IMR-90 (cell line): ENCODE measurements around the gene TPM2. TPM values are rescaled to one million over a fixed set of nuclear protein-coding genes. Genes with fewer than 3 reads are reported as not detected.

Experiments
- ATAC-seq: fragments of 200-7000 bp; cut with Tn5 transposase; 2 replicates; pipeline ENCODE4 v1.9.1; 2020; ENCODE audit warnings: low read depth, mild to moderate bottlenecking, moderate library complexity
- BruUV-seq: library from RNA; stranded (reverse); fragments of 400-500 nt; replicated peaks from 2 replicates; lab custom pipeline; 2021; lab: Mats Ljungman, UMichigan
- CTCF ChIA-PET: fragments of 300-600 bp; formaldehyde crosslinking; extraction: SDS; loops from one replicate; lab custom pipeline; 2021; ENCODE audit warnings: antibody characterized with exemption; lab: Yijun Ruan, JAX
- POLR2A ChIA-PET: fragments of 300-600 bp; sonication (Branson Sonifier 250); formaldehyde crosslinking; loops from one replicate; lab custom pipeline; 2022; ENCODE audit warnings: antibody characterized with exemption; ENCODE audit not compliant: unreplicated experiment; lab: Charles Lee
- DNase-seq: peaks from one replicate; pipeline ENCODE4 v3.0.0; 2013
- H2AFZ ChIP-seq: replicated peaks from 2 replicates; pipeline ENCODE3; 2013; ENCODE audit warnings: low read length, mild to moderate bottlenecking; ENCODE audit not compliant: poor library complexity
- H2AK5ac ChIP-seq: 2 replicates; pipeline ENCODE4 v1.6.1; 2013; ENCODE audit warnings: low read depth, low read length, inconsistent platforms
- H2AK9ac ChIP-seq: replicated peaks from 2 replicates; pipeline ENCODE3; 2013; ENCODE audit warnings: mild to moderate bottlenecking, low read depth, low read length, moderate library complexity; ENCODE audit not compliant: poor library complexity
- H2BK120ac ChIP-seq: 2 replicates; pipeline ENCODE4 v1.6.1; 2013; ENCODE audit warnings: low read depth, low read length, inconsistent platforms
- H2BK15ac ChIP-seq: 3 replicates; pipeline ENCODE4 v1.6.1; 2013; ENCODE audit warnings: low read depth, low read length, inconsistent platforms
- H2BK20ac ChIP-seq: 2 replicates; pipeline ENCODE4 v1.6.1; 2013; ENCODE audit warnings: low read depth, mild to moderate bottlenecking, inconsistent platforms, low read length, moderate library complexity
- H2BK5ac ChIP-seq: 2 replicates; pipeline ENCODE4 v1.6.1; 2013; ENCODE audit warnings: mild to moderate bottlenecking, low read depth, low read length, inconsistent platforms; ENCODE audit not compliant: poor library complexity, severe bottlenecking
- H3K14ac ChIP-seq: replicated peaks from 2 replicates; pipeline ENCODE4 v1.6.1; 2013; ENCODE audit warnings: low read depth, low read length, inconsistent platforms
- H3K18ac ChIP-seq: 2 replicates; pipeline ENCODE4 v1.6.1; 2013; ENCODE audit warnings: low read depth, low read length, control low read depth
- H3K23ac ChIP-seq: 2 replicates; pipeline ENCODE4 v1.6.1; 2013; ENCODE audit warnings: low read depth, low read length, inconsistent platforms
- H3K27ac ChIP-seq: 2 replicates; pipeline ENCODE4 v1.5.1; 2013; ENCODE audit warnings: mild to moderate bottlenecking, control low read depth, low read length; ENCODE audit not compliant: insufficient read depth
- H3K27me3 ChIP-seq: 2 replicates; pipeline ENCODE4 v1.6.1; 2013; ENCODE audit warnings: low read length; ENCODE audit not compliant: control insufficient read depth, insufficient read depth
- H3K36me3 ChIP-seq: 2 replicates; pipeline ENCODE4 v1.6.1; 2013; ENCODE audit warnings: low read length, mixed read lengths; ENCODE audit not compliant: control insufficient read depth, insufficient read depth
- H3K4ac ChIP-seq: 2 replicates; pipeline ENCODE4 v1.6.1; 2013; ENCODE audit warnings: low read depth, low read length, inconsistent platforms
- H3K4me1 ChIP-seq: 2 replicates; pipeline ENCODE4 v1.6.1; 2013; ENCODE audit warnings: low read length, mixed read lengths; ENCODE audit not compliant: control insufficient read depth, insufficient read depth
- H3K4me2 ChIP-seq: 2 replicates; pipeline ENCODE4 v1.6.1; 2013; ENCODE audit warnings: low read depth, mild to moderate bottlenecking, control low read depth, low read length, moderate library complexity
- H3K4me3 ChIP-seq: 2 replicates; pipeline ENCODE4 v1.5.1; 2013; ENCODE audit warnings: low read depth, mild to moderate bottlenecking, control low read depth, low read length, moderate library complexity; ENCODE audit not compliant: insufficient read depth
- H3K56ac ChIP-seq: 2 replicates; pipeline ENCODE4 v1.6.1; 2013; ENCODE audit warnings: low read length, inconsistent platforms; ENCODE audit not compliant: insufficient read depth; ENCODE audit errors: extremely low read depth
- H3K79me1 ChIP-seq, 2 experiments: 2 replicates each; pipeline ENCODE4 v1.6.1; 2013; ENCODE audit warnings: low read length in 2 of 2, inconsistent platforms in 1 of 2, low read depth in 1 of 2
- H3K9ac ChIP-seq: 2 replicates; pipeline ENCODE4 v1.6.1; 2013; ENCODE audit warnings: low read depth, low read length, control low read depth
- H3K9me1 ChIP-seq: 2 replicates; pipeline ENCODE4 v1.6.1; 2013; ENCODE audit warnings: low read length, inconsistent platforms; ENCODE audit not compliant: insufficient read depth
- H3K9me3 ChIP-seq: 2 replicates; pipeline ENCODE4 v1.6.1; 2013; ENCODE audit warnings: low read length; ENCODE audit not compliant: control insufficient read depth, insufficient read depth
- H4K20me1 ChIP-seq: 2 replicates; pipeline ENCODE4 v1.6.1; 2013; ENCODE audit warnings: low read length, inconsistent platforms; ENCODE audit not compliant: insufficient read depth
- H4K5ac ChIP-seq: 2 replicates; pipeline ENCODE4 v1.6.1; 2013; ENCODE audit warnings: mild to moderate bottlenecking, low read depth, low read length, control low read depth
- H4K8ac ChIP-seq, 2 experiments: 2 replicates each; pipeline ENCODE4 v1.6.1; 2013; ENCODE audit warnings: low read depth in 2 of 2, low read length in 2 of 2, control low read depth in 1 of 2, inconsistent platforms in 1 of 2
- H4K91ac ChIP-seq: 2 replicates; pipeline ENCODE4 v1.6.1; 2013; ENCODE audit warnings: low read depth, low read length, inconsistent platforms; ENCODE audit not compliant: insufficient read depth
- CHD1 ChIP-seq: IDR thresholded peaks from 2 replicates; pipeline ENCODE4 v1.6.1; 2012; ENCODE audit warnings: low read depth, low read length, improper control_type of control experiment
- MAFK ChIP-seq: IDR thresholded peaks from 2 replicates; pipeline ENCODE4 v1.6.1; 2012; ENCODE audit warnings: low read depth, low read length, improper control_type of control experiment
- MXI1 ChIP-seq: IDR thresholded peaks from 2 replicates; pipeline ENCODE4 v1.6.1; 2012; ENCODE audit warnings: low read depth, mild to moderate bottlenecking, low read length, moderate library complexity, borderline replicate concordance
- RAD21 ChIP-seq: IDR thresholded peaks from 2 replicates; pipeline ENCODE4 v1.6.1; 2012; ENCODE audit warnings: low read length, improper control_type of control experiment
- RCOR1 ChIP-seq: IDR thresholded peaks from 2 replicates; pipeline ENCODE4 v1.6.1; 2012; ENCODE audit warnings: mild to moderate bottlenecking, low read length, improper control_type of control experiment; ENCODE audit not compliant: insufficient replicate concordance
- SMC3 ChIP-seq: fragments of 150-350 bp; IDR thresholded peaks from 2 replicates; pipeline ENCODE4 v1.6.1; 2016; ENCODE audit warnings: low read depth, mild to moderate bottlenecking, antibody characterized with exemption, low read length, moderate library complexity
- WGBS, 2 experiments: methylation state at CpG; one replicate each; pipeline versions ENCODE4 v1.1.5 to v1.1.7; 2013; ENCODE audit warnings: missing lambda C conversion rate in 2 of 2; ENCODE audit not compliant: insufficient read length in 1 of 2; ENCODE audit errors: extremely low coverage in 2 of 2; 5-methylcytosine and 5-hydroxymethylcytosine counted together
- dilution Hi-C: fragments of 300-500 bp; cut with HindIII; formaldehyde crosslinking; loops from one replicate; pipeline ENCODE4 v1.14.3; 2018; ENCODE audit warnings: low sequenced_read_pairs; ENCODE audit not compliant: unreplicated experiment
- in situ Hi-C: fragments of 300-500 bp; cut with MboI; formaldehyde crosslinking; loops from 3 replicates; pipeline ENCODE4 v1.14.3; 2019; ENCODE audit warnings: low sequenced_read_pairs, inconsistent platforms, mixed read lengths
- intact Hi-C: fragments of 100-400 bp; cut with micrococcal nuclease; formaldehyde crosslinking; loops from 2 replicates; pipeline ENCODE4 v1.10.0; 2022
- polyA plus RNA-seq, 3 experiments: library from polyadenylated mRNA; depleted of rRNA; stranded (reverse); fragments of >200 nt; gene quantifications; 2 replicates each; pipeline ENCODE4 v1.2.3, GENCODE V29; 2012; ENCODE audit warnings: low replicate concordance in 1 of 3
- total RNA-seq: library from RNA; depleted of rRNA; stranded (reverse); fragments of >200 nt; gene quantifications from 2 replicates; pipeline ENCODE4 v1.2.3, GENCODE V29; 2012
- TF ChIP-seq, protein P1 (sequence below): fragments of 150-350 bp; IDR thresholded peaks from 2 replicates; pipeline ENCODE4 v1.6.1; 2016; ENCODE audit warnings: low read depth, mild to moderate bottlenecking, low read length, moderate library complexity, borderline replicate concordance

Gene TPM2
- total and polyA plus RNA-seq, 2 of the 4 experiments (the other 2 are of a cell fraction) = 960 to 2,500 TPM

DNA sequence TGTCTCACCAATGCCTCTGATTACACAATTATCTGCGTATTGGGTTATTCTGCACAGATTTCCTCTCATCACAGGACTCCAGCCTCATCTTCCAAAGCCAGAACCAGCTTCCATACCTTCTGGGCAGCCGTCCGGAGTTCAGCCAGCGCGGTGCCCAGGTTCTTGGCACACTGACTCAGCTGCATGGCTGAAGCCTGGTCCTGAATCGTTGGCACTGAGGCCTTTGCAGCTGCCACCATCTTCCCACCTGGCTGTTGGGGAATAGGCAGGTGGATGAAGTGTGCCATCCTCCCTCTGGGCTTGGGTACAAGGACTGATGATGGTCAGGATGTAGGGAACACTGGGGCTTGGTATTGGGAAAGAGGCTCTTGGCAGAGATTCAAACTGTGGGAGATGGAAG, 24.4 kb upstream of the TPM2 start (continued):
- TF ChIP-seq RCOR1 (no peak), SMC3 (no peak), MAFK (no peak)
- TF ChIP-seq, protein P1, sequence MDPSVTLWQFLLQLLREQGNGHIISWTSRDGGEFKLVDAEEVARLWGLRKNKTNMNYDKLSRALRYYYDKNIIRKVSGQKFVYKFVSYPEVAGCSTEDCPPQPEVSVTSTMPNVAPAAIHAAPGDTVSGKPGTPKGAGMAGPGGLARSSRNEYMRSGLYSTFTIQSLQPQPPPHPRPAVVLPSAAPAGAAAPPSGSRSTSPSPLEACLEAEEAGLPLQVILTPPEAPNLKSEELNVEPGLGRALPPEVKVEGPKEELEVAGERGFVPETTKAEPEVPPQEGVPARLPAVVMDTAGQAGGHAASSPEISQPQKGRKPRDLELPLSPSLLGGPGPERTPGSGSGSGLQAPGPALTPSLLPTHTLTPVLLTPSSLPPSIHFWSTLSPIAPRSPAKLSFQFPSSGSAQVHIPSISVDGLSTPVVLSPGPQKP = no peak

DNA sequence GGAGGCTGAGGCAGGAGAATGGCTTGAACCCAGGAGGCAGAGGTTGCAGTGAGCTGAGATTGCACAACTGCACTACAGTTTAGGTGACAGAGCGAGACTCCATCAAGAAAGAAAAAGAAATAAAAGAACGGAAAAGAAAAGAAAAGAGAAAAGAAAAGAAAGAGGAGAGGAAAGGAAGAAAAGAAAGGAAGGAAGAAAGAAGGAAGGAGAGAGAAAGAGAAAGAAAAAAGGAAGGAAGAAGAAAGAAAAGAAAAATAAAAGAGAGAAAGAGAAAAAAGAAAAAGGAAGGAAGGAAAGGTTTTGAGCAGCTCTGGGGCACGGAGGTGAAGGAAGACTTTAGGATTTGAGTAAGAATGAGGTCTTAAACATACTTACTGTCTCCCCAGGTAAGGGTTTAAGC, 23.9 kb upstream of the TPM2 start:
- H3K4me2 ChIP-seq = no peak overlapping the region
- BruUV-seq = no TSS peak
- no peak overlapping the region for H2BK20ac ChIP-seq
- H4K20me1 ChIP-seq = peaks cover 30% of the 10 kb centered on the region
- no peak overlapping the region for H4K5ac ChIP-seq
- H4K8ac ChIP-seq = no peak overlapping the region
- intact Hi-C loops = no loop called here
- H2BK120ac ChIP-seq = no peak overlapping the region
- H3K4me1 ChIP-seq = no peaks in the 10 kb centered on the region
- H4K91ac ChIP-seq = no peak overlapping the region
- H3K9ac ChIP-seq = no peak overlapping the region
- no peak overlapping the region for H3K14ac ChIP-seq
- DNase-seq (no peak), ATAC-seq (no peak)
- in situ Hi-C loops = no loop called here
- H2AFZ ChIP-seq = no peak overlapping the region
- H3K79me1 ChIP-seq = peaks cover 30 to 65% of the 10 kb centered on the region in 2 experiments; a peak in 3 of 4 replicates
- H3K27me3 ChIP-seq = no peaks in the 10 kb centered on the region
- H3K4ac ChIP-seq = no peak overlapping the region
- H3K9me3 ChIP-seq = no peaks in the 10 kb centered on the region
- no peak overlapping the region for H3K18ac ChIP-seq
- no peak overlapping the region for H3K56ac ChIP-seq
- H2AK5ac ChIP-seq = no peak overlapping the region
- CTCF ChIA-PET = interaction anchor here (0.7 to 1.5 kb wide), 3 partner anchors 9 to 53 kb away, joined by 3 read pairs; no protein-coding TSS in a partner anchor
- no peak overlapping the region for H2AK9ac ChIP-seq
- H3K4me3 ChIP-seq = no peak overlapping the region
- H3K36me3 ChIP-seq = peaks cover 84% of the 10 kb centered on the region
- H2BK5ac ChIP-seq = no peak overlapping the region
- no CpG with 5 or more reads among the region's 3 CpGs for WGBS, 2 experiments
- dilution Hi-C loops = no loop called here
- H3K27ac ChIP-seq = no peak overlapping the region
- H3K23ac ChIP-seq = no peak overlapping the region
- no peak overlapping the region for H2BK15ac ChIP-seq
- H3K9me1 ChIP-seq = no peaks in the 10 kb centered on the region; the same call in 1 of the 2 replicates
- POLR2A ChIA-PET = no interaction called here
- TF ChIP-seq SMC3 = no peak
- TF ChIP-seq, protein P1 = no peak
- TF ChIP-seq RAD21 = no peak
- no peak for TF ChIP-seq CHD1
- TF ChIP-seq MXI1 = no peak
- TF ChIP-seq RCOR1 = no peak
- TF ChIP-seq MAFK = no peak
